ENCODE results near the gene RCHY1. TPM values are rescaled to one million over a fixed set of nuclear protein-coding genes. Genes with fewer than 3 reads are reported as not detected.
"Not testable (repeated sequence)": the region's sequence is repeated elsewhere in the genome, so short reads cannot be mapped to it uniquely, and the experiment has no call there.

RCHY1 gene
- total and polyA plus RNA-seq, 8 donors, result 28.3 to 44.5 (median 40.0) TPM

DNA sequence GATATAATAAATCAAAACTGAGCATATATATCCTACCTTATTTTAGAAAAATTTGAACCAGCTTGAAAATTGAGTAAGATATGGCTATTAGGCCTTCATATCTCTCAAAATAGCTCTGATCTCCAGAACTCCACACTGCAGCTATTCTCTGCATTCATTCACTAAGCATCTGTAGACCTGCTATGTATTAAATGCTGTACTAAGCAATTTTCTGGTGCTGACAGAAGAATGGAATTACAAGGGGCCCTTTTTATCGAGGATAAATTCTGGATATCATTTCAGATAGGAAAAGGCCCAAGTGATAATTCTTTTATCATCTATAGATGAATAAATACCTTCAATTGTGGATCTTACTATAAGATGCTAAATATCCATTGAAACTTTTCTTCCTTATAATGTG, 1.9 kb upstream of the RCHY1 start:
- H3K27me3 ChIP-seq, result no peaks in the 10 kb centered on the region
- TF ChIP-seq, protein P1, sequence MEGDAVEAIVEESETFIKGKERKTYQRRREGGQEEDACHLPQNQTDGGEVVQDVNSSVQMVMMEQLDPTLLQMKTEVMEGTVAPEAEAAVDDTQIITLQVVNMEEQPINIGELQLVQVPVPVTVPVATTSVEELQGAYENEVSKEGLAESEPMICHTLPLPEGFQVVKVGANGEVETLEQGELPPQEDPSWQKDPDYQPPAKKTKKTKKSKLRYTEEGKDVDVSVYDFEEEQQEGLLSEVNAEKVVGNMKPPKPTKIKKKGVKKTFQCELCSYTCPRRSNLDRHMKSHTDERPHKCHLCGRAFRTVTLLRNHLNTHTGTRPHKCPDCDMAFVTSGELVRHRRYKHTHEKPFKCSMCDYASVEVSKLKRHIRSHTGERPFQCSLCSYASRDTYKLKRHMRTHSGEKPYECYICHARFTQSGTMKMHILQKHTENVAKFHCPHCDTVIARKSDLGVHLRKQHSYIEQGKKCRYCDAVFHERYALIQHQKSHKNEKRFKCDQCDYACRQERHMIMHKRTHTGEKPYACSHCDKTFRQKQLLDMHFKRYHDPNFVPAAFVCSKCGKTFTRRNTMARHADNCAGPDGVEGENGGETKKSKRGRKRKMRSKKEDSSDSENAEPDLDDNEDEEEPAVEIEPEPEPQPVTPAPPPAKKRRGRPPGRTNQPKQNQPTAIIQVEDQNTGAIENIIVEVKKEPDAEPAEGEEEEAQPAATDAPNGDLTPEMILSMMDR (IDR thresholded peaks at IDR 0.05), result no peak
- DNase-seq (no peak), ATAC-seq (no peak)
- H3K4me3 ChIP-seq, result no peak overlapping the region
- H3K27ac ChIP-seq, result no peak overlapping the region
- no peaks in the 10 kb centered on the region for H3K9me3 ChIP-seq
- peaks cover 5 to 23% of the 10 kb centered on the region in 2 donors for H3K36me3 ChIP-seq
- peaks cover 24 to 37% of the 10 kb centered on the region in 2 donors for H3K4me1 ChIP-seq
- intact Hi-C loops (cut with DNase I), result no loop called here

DNA sequence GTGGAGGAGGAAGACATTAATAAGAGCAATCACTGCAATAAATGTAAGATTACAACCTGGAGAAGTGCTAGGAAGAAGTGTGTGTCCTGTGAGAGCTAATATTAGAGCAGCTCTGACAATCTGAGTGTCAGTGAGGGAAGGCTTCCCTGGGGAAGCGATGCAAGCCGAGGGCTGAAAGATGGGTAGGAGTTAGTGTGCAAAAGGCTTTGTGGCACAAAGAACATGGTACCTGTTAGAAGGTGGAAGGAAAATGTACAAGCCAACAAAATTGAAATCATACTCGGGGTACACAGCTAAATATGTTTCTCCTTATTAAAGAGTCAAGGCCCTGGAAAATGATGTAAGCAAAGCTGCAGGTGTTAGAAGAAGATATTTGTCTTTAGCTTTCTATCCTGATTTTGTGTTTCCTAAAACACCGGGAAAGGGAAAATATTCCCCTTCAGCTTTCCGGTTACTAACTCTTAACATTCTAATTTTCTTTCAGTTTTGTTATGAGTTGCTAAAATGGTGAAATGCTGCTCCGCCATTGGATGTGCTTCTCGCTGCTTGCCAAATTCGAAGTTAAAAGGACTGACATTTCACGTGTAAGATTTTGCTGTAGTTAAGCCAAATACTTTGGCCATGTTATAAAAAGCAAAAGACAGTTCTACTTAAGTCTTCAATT, 878 bp upstream of the RCHY1 start:
- intact Hi-C loops (cut with DNase I), result no loop called here
- TF ChIP-seq, protein P1 (IDR thresholded peaks at IDR 0.05), result no peak
- no peaks in the 10 kb centered on the region for H3K27me3 ChIP-seq
- peak in 1 of 4 donors; percentile 6 for DNase-seq
- peaks cover 24 to 48% of the 10 kb centered on the region in 2 donors for H3K4me1 ChIP-seq
- peak; percentile 0 for ATAC-seq
- H3K27ac ChIP-seq, result peak overlapping the region; percentile 97 to 99
- H3K4me3 ChIP-seq, result peak overlapping the region; percentile 74 to 87
- H3K9me3 ChIP-seq, result no peaks in the 10 kb centered on the region
- peaks cover 5 to 23% of the 10 kb centered on the region in 2 donors for H3K36me3 ChIP-seq

DNA sequence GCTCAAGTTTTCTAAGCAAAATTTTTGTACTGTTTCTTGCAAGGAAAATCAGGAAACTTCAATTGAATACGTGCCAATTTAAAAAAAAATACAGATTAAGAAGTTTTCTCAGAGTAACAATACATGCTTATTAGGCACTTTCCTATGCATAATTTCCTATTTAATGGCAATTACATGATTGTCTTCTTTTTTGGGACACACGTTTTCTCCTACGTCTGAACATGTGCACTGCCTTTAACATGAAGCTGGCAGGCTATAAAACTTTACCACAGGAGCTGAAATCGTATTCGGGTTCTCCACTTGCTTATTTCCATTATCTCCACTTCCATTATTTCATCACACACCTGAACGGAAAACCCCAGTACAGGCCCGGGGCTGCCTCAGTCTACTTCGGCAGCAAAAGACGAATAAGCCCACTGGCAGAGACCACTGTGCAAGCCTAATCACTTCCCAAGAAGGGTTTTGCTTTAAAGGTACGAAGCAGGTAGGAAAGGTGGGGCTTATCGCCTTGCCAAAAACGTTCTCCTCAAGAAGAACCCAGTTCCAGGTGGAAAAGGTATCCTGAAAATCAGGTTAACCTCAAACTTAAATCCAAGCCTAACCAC, 575 bp downstream of the RCHY1 start:
- TF ChIP-seq, protein P1 (IDR thresholded peaks at IDR 0.05), result no peak
- peaks cover 24 to 49% of the 10 kb centered on the region in 2 donors for H3K4me1 ChIP-seq
- H3K36me3 ChIP-seq, result peaks cover 5 to 18% of the 10 kb centered on the region in 2 donors
- peak overlapping the region; percentile 74 to 87 for H3K4me3 ChIP-seq
- ATAC-seq (peak; percentile 5), DNase-seq (no peak)
- H3K27me3 ChIP-seq, result no peaks in the 10 kb centered on the region
- intact Hi-C loops (cut with DNase I), result no loop called here
- H3K9me3 ChIP-seq, result no peaks in the 10 kb centered on the region
- peak overlapping the region; percentile 97 to 99 for H3K27ac ChIP-seq

DNA sequence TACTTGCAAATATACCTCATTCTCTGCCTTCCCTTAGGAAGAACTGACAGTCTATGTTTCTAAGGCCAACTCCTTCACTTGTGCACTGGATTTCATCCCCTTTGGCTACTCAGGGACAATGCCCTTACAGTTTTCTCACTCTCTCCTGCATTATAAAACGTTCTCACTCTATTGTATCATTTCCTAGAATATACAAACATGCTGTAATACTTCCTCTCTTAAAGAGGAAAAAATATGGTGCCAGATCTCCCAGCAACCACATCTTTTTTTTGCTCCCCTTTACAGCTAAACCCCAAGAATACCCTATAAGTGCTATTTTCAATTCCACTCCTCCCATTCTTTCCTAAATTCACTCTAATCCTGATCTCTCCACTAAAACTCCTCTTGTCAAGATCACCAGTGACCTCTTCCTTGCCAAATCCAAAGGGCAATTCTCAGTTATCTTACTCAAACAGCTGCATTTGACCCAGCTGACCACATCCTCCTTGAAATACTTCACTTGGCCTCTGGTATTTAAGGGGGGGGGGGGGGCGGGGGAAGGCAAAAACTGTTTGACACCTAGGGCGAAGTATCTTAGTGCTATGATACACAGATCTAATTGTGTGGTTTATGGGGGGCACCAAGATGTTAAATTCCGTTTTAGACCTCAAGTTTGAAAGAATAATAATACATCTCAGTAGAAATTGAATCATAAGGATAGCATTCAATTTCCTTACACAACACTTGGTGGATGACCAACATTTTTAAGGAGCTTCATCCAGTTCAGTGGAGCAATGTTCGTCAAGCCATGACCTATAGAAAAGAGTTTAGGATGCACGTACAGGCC, 1.6 kb downstream of the RCHY1 start:
- peak in 1 of 4 donors; percentile 10 for DNase-seq
- TF ChIP-seq, protein P1 (IDR thresholded peaks at IDR 0.05), result no peak
- no peak for ATAC-seq
- H3K9me3 ChIP-seq, result no peaks in the 10 kb centered on the region
- no peaks in the 10 kb centered on the region for H3K27me3 ChIP-seq
- peak overlapping the region; percentile 97 to 99 for H3K27ac ChIP-seq
- peak overlapping the region in 1 of 2 donors; percentile 87 for H3K4me3 ChIP-seq
- intact Hi-C loops (cut with DNase I), result no loop called here
- peaks cover 24 to 46% of the 10 kb centered on the region in 2 donors for H3K4me1 ChIP-seq
- H3K36me3 ChIP-seq, result peaks cover 5 to 12% of the 10 kb centered on the region in 2 donors

DNA sequence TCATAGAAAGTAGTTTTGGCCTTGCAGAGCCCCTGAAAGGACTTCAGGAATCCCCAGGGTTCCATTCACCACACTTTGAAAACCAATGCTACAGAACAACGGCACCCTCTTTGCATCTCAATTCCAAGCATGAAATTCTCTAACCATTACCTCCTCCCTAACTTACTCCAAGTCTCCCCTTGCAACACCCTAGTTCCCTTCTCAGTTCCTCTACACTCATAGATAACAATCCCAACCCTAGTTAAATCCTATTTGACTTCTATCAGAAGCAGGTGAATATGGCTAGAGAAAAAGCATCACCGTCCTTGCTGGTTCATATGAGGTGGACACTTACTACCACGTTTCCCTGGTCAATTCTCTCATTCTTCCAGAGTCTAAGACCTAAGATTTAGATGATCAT, 2.4 kb downstream of the RCHY1 start:
- peak overlapping the region in 1 of 2 donors; percentile 87 for H3K4me3 ChIP-seq
- peaks cover 24 to 46% of the 10 kb centered on the region in 2 donors for H3K4me1 ChIP-seq
- H3K27me3 ChIP-seq, result no peaks in the 10 kb centered on the region
- no peak for ATAC-seq
- DNase-seq, result no peak
- H3K9me3 ChIP-seq, result no peaks in the 10 kb centered on the region
- TF ChIP-seq, protein P1 (IDR thresholded peaks at IDR 0.05), result no peak
- peak overlapping the region; percentile 1 to 99 for H3K27ac ChIP-seq
- intact Hi-C loops (cut with DNase I), result no loop called here
- peaks cover 0 to 12% of the 10 kb centered on the region in 2 donors for H3K36me3 ChIP-seq

DNA sequence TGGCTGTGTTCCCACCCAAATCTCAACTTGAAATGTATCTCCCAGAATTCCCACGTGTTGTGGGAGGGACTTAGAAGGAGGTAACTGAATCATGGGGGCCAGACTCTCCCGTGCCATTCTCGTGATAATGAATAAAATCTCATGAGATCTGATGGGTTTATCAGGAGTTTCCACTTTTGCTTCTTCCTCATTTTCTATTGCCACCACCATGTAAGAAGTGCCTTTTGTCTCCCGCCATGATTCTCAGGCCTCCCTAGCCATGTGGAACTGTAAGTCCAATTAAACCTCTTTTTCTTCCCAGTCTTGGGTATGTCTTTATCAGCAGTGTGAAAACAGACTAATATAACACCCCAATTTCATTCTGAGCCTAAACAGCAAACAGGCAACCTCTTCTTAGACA, 4.6 kb downstream of the RCHY1 start:
- Histone ChIP-seq H3K36me3 (peaks cover 0 to 27% of the 10 kb centered on the region in 2 donors), H3K27ac (peak overlapping the region in 1 of 2 donors; percentile 99), H3K4me1 (peaks cover 19 to 37% of the 10 kb centered on the region in 2 donors)
- ATAC-seq; H3K4me3 ChIP-seq; H3K9me3 ChIP-seq; DNase-seq; H3K27me3 ChIP-seq; intact Hi-C loops (cut with DNase I): not testable (repeated sequence)
